ENCODE measurements around the gene SV2C.

Gene SV2C

DNA sequence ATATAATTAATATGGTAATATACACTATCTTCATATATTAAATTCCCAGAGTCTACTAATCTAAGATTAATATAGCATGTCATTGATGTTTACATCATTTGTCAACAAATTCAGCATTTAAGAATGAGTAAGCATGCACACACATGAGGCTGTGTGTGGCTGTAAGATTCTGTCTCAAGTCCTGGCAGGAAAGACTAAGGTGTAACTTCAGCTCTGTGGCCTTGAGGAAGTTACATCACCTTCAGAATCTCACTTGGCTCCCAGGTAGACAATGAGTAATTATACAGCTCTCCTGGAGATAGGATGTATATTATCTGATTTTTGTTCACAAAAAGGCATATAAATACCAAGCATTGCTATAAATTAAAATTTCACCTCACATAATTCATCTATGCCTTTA lies 200.5 kb downstream of the SV2C start:
- TF ChIP-seq, protein P1, sequence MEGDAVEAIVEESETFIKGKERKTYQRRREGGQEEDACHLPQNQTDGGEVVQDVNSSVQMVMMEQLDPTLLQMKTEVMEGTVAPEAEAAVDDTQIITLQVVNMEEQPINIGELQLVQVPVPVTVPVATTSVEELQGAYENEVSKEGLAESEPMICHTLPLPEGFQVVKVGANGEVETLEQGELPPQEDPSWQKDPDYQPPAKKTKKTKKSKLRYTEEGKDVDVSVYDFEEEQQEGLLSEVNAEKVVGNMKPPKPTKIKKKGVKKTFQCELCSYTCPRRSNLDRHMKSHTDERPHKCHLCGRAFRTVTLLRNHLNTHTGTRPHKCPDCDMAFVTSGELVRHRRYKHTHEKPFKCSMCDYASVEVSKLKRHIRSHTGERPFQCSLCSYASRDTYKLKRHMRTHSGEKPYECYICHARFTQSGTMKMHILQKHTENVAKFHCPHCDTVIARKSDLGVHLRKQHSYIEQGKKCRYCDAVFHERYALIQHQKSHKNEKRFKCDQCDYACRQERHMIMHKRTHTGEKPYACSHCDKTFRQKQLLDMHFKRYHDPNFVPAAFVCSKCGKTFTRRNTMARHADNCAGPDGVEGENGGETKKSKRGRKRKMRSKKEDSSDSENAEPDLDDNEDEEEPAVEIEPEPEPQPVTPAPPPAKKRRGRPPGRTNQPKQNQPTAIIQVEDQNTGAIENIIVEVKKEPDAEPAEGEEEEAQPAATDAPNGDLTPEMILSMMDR (IDR thresholded peaks at IDR 0.05; ENCODE audit: low read depth, low read length) = no peak
- no peak overlapping the region for H3K4me3 ChIP-seq (ENCODE audit: low read depth, low read length)

DNA sequence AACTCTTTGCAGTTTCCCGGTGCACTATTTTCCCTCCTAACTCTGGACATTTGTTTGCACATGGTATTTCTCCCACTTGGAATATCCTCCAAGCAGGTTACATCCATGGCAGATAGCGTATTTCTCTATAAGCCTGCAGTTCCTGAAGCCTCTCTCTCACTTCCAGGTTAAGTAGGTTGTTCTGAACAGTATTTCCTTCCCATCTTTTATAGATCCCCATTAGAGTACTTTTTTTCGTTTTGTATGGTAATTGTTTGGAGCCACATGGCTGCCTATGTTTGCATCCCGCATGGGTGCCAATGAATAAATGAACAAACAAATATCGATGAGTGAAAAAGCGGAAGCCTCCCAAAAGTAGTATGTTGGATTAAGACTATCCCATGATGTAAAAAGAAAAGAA lies 206.5 kb downstream of the SV2C start:
- TF ChIP-seq, protein P1 (IDR thresholded peaks at IDR 0.05; ENCODE audit: low read depth, low read length) = no peak
- no peak overlapping the region for H3K4me3 ChIP-seq (ENCODE audit: low read depth, low read length)

DNA sequence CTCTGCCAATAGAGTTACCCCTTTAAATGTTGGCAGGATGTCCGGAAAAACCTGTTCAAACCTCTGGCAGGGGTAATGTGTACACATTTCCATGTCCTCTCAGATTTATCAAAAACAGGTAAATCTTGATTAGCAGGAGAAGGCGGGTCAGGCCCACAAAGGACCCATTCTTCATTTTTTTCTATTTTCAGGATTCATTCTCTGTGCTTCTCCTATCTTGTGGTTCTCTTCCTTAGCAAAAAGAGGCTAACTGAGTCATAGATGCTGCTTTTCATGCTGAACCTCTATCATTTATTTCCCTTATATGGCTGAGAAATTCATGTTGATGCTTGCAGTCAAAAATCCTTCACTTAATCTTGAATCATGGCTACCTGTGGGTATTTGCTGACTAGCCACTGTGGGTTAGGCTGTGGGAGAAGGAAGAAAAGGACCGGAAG lies 207.2 kb downstream of the SV2C start:
- TF ChIP-seq, protein P1 (IDR thresholded peaks at IDR 0.05; ENCODE audit: low read depth, low read length) = no peak
- H3K4me3 ChIP-seq (ENCODE audit: low read depth, low read length) = no peak overlapping the region

DNA sequence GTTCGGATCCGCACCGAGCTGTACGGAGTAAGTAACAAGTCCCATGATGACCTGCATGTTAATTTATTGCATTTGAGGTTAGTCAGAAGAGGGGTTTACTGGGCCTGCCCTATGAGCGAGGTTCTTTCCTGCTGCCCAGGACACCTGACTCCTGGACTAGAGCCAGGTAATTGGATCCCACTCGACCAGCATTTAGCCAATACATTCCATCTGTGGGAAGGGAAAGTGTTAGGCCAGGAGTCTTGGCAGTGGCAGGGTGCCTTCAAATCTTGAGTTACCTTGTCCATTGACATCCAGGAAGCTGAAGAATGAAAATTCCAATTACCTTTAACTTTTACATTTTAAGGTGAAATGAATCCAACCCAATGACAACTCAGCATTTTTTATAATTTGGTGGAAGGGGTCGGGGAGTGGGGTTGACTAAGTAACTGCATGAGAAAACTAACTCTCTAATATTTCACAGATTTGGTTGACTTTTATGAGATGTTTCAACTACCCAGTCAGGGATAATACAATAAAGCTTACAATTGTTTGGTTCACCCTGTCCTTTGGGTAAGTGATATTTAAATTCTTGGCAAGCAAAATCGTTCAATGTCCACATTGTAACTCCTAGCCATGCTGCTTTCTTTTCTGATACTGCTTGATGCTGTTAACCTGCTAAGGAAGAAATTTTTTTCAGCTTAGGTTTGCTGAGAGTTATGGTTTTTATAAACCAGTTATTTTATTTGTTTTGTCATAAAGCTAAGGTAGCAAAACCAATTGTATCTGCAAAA lies 208.3 kb downstream of the SV2C start:
- H3K4me3 ChIP-seq (ENCODE audit: low read depth, low read length) = no peak overlapping the region
- TF ChIP-seq, protein P1 (IDR thresholded peaks at IDR 0.05; ENCODE audit: low read depth, low read length) = no peak

DNA sequence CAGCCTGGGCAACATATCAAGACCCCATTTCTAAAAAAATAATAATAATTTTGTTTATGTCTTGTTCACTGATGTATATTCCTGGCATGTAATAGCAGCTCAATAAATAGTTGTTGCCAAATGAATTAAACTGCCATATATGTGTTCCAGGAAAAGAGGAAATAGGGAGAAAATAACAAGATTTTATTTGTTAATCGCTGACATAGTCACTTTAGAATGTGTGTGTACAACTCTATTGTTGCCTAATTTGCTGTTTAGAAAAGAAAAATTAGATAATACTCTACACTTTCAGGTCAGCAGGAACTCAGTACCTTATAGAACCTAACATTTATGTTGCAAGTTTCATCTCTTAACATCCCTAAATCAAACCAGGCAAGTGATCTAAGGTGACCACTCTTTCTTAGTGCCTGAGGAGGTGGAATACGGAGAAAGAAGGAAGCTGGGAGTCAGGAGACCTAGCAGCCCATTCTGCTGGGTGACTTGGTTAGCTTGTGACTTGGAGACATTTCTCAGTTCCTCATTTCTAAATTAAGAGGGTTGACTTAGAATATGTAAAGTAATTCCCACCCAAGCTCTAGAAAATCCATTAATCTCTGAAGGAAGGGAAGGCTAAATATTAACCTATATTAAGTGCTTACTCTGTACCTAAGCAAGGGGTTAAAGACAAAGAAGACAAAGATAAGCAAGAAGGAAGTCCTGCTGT lies 209.6 kb downstream of the SV2C start:
- H3K4me3 ChIP-seq (ENCODE audit: low read depth, low read length) = no peak overlapping the region
- TF ChIP-seq, protein P1 (IDR thresholded peaks at IDR 0.05; ENCODE audit: low read depth, low read length) = no peak

DNA sequence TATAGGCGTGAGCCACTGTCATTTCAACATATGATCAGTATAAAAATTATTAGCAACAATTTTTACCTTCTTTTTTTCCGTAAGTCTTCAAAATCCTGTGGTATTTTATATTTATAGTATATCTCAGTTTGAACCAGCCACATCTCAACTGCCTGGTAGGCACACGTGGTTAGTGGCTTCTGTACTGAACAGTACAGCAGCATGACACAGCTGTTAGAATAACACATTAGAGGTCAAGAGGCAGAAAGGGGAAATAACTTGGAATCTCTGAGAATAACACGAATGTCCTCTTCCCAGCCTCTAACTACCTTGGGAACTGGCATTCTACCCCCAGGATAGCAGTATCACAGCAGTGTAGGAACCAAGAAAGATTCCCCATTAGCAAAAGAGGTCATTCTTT lies 211.4 kb downstream of the SV2C start:
- TF ChIP-seq, protein P1 (IDR thresholded peaks at IDR 0.05; ENCODE audit: low read depth, low read length) = no peak
- no peak overlapping the region for H3K4me3 ChIP-seq (ENCODE audit: low read depth, low read length)

DNA sequence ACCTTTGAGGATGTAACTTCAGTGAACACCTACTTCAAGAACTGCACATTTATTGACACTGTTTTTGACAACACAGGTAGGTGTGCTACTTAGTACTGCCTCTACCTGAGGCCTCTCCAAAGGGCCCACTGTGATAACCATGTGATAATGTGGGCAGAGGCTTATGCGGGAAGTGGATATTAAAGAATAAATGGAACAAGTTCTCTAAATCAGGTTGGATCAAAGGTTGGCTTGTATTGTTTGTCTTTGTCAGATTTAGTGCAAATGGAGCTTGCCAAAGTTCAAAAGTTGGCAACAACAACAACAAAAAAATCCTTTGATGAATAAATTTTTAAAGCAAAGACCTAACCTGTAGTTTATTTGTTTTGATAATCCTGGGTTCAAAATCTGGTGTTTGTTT lies 215.7 kb downstream of the SV2C start:
- TF ChIP-seq, protein P1 (IDR thresholded peaks at IDR 0.05; ENCODE audit: low read depth, low read length) = no peak
- H3K4me3 ChIP-seq (ENCODE audit: low read depth, low read length) = no peak overlapping the region
